ENCODE measurements around the gene HDHD3. TPM values are rescaled to one million over a fixed set of nuclear protein-coding genes. Genes with fewer than 3 reads are reported as not detected.

Gene HDHD3
- total RNA-seq, 4 donors from 2014 or later: 35.9 to 84.2 (median 46.4) TPM

- Histone ChIP-seq H3K4me1 (peaks cover 10 to 35% (median 25%) of the 10 kb centered on the region in 3 donors), H3K9me3 (no peaks in the 10 kb centered on the region), H3K36me3 (peaks cover 16 to 55% (median 19%) of the 10 kb centered on the region in 3 donors), H3K4me3 (no peak overlapping the region), H3K27me3 (no peaks in the 10 kb centered on the region), H3K27ac (no peak overlapping the region)
- WGBS, 2 donors: 94 to 95% methylated on average over 9 of the region's 9 CpGs
- no peak for TF ChIP-seq CTCF (IDR thresholded peaks at IDR 0.05)
- no peak for TF ChIP-seq POLR2A (IDR thresholded peaks at IDR 0.05)
- DNase-seq: no peak
- intact Hi-C loops (cut with DNase I): no loop called here
These were observed 18.4 kb upstream of the HDHD3 start for GRCh38 chr9:113395000-113395861.

GRCh38 chr9:113393281-113393680 is 16.5 kb upstream of the HDHD3 start:
- peaks cover 30 to 74% (median 36%) of the 10 kb centered on the region in 3 donors for H3K36me3 ChIP-seq
- intact Hi-C loops (cut with DNase I): no loop called here

GRCh38 chr9:113391917-113392316 is 15.1 kb upstream of the HDHD3 start:
- WGBS, 2 donors: 89 to 95% methylated on average over 3 to 4 of the region's 7 CpGs
- Histone ChIP-seq H3K4me1 (peaks cover 0 to 2% (median 0%) of the 10 kb centered on the region in 3 donors), H3K36me3 (peaks cover 38 to 88% (median 38%) of the 10 kb centered on the region in 3 donors), H3K27me3 (no peaks in the 10 kb centered on the region), H3K4me3 (no peak overlapping the region), H3K27ac (no peak overlapping the region), H3K9me3 (no peaks in the 10 kb centered on the region)
- TF ChIP-seq CTCF (IDR thresholded peaks at IDR 0.05) (no peak), POLR2A (IDR thresholded peaks at IDR 0.05) (no peak)
- intact Hi-C loops (cut with DNase I): no loop called here
- DNase-seq: no peak

More at GRCh38 chr9:113393281-113393680, 16.5 kb upstream of the HDHD3 start:
- Histone ChIP-seq H3K9me3 (no peaks in the 10 kb centered on the region), H3K27me3 (no peaks in the 10 kb centered on the region), H3K4me1 (peaks cover 3 to 16% (median 7%) of the 10 kb centered on the region in 3 donors), H3K27ac (no peak overlapping the region), H3K4me3 (no peak overlapping the region)
- no peak for TF ChIP-seq POLR2A (IDR thresholded peaks at IDR 0.05)
- TF ChIP-seq CTCF (IDR thresholded peaks at IDR 0.05): no peak
- WGBS, 2 donors: 85 to 93% methylated on average over 4 to 5 of the region's 7 CpGs
- DNase-seq: no peak

GRCh38 chr9:113390192-113390960 is 13.6 kb upstream of the HDHD3 start:
- intact Hi-C loops (cut with DNase I): no loop called here
- H3K4me1 ChIP-seq: peaks cover 0 to 5% (median 3%) of the 10 kb centered on the region in 3 donors
- DNase-seq: no peak
- peaks cover 38 to 96% (median 38%) of the 10 kb centered on the region in 3 donors for H3K36me3 ChIP-seq
- TF ChIP-seq CTCF (IDR thresholded peaks at IDR 0.05) (no peak), POLR2A (IDR thresholded peaks at IDR 0.05) (no peak)
- H3K9me3 ChIP-seq: no peaks in the 10 kb centered on the region
- no peak overlapping the region for H3K4me3 ChIP-seq
- no peak overlapping the region for H3K27ac ChIP-seq
- WGBS, 2 donors: 90 to 100% methylated on average over 1 to 4 of the region's 17 CpGs
- no peaks in the 10 kb centered on the region for H3K27me3 ChIP-seq

- Histone ChIP-seq H3K4me3 (no peak overlapping the region), H3K9me3 (no peaks in the 10 kb centered on the region), H3K36me3 (peaks cover 38 to 87% (median 38%) of the 10 kb centered on the region in 3 donors), H3K4me1 (peaks cover 0 to 9% (median 5%) of the 10 kb centered on the region in 3 donors), H3K27ac (no peak overlapping the region), H3K27me3 (no peaks in the 10 kb centered on the region)
- TF ChIP-seq CTCF (IDR thresholded peaks at IDR 0.05) (no peak), POLR2A (IDR thresholded peaks at IDR 0.05) (no peak)
- no peak for DNase-seq
- intact Hi-C loops (cut with DNase I): no loop called here
- WGBS, 2 donors: 90 to 100% methylated on average over 2 to 3 of the region's 11 CpGs
These were observed 12.7 kb upstream of the HDHD3 start for GRCh38 chr9:113389451-113389850.
